Lower leg skin (tissue), 3 donors: ENCODE measurements around the gene TPP1.

Source experiments
- CTCF ChIP-seq, 3 donors: fragments of 450-650 bp; IDR thresholded peaks; one replicate each; pipeline ENCODE4 v1.5.1; 2016; ENCODE audit warnings: antibody characterized with exemption in 3 of 3, mild to moderate bottlenecking in 3 of 3, moderate library complexity in 2 of 3
- POLR2A ChIP-seq, 2 donors: fragments of 450-650 bp; IDR thresholded peaks; one replicate each; pipeline ENCODE4 v1.6.1; 2016 to 2017; ENCODE audit warnings: antibody characterized with exemption in 2 of 2, mild to moderate bottlenecking in 1 of 2, moderate library complexity in 1 of 2

- TF ChIP-seq CTCF (IDR thresholded peaks at IDR 0.05): no peak
- no peak for TF ChIP-seq POLR2A (IDR thresholded peaks at IDR 0.05)
Observed at GRCh38 chr11:6654281-6655019, 35.2 kb upstream of the TPP1 start.
